ENCODE data around the gene TREM1. TPM values are rescaled to one million over a fixed set of nuclear protein-coding genes. Genes with fewer than 3 reads are reported as not detected.
A peak's percentile ranks its signal among the peaks of the same experiment; 100 is the strongest.
"Not testable (repeated sequence)": the region's sequence is repeated elsewhere in the genome, so short reads cannot be mapped to it uniquely, and the experiment has no call there.

TREM1 gene
- total RNA-seq, 1 donor from 2014 or later: not detected

DNA sequence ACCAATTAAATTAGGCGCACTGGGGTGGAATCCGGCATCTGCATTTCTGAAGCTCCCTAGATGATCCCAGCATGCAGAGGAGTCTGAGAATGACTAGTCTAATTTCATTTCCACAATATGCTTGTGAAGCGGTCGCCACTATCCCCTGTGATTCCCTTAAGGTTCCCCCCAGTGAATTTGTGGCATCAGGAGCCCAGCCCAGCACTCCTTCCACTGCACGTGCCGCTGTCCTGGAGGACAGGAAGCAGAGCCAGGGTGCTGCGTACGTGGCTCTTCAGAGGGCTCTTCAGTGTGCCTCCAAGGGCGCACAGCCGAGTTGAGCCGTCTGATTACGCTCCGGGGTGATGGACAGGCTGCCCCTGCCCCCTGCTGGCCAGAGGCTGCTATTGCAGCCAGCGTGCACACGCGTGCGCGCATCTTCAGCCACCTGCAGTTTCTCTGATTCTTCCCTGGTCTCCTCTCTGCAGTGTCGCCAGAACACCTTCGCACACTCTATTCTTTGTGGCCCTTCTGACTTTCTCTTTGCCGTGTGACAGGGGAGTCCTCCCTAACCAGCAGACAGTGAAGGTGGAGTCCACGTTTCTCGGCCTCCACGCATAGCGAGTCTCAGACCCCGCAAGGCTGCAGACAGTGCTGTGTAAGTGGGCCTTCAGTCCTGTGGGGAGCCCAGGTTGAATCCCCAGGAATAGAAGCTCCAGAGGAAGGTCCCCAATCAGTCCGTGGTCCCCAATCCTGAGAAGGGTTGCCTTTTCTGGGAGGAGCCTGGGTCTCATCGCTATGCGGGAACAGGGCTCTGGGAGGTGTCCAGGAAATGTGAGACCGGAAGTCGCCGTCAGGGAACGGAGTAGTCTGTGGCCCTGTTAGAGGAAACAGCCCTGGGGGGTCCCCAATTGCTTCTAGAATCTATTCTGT lies 32.4 kb upstream of the TREM1 start:
- Mint-ChIP-seq H3K9me3 (no peaks in the 10 kb centered on the region), H3K27ac (peak overlapping the region; percentile 79), H3K27me3 (ENCODE audit: insufficient read depth) (peaks cover 27% of the 10 kb centered on the region), H3K36me3 (ENCODE audit: low read depth) (no peaks in the 10 kb centered on the region), H3K4me3 (peak overlapping the region; percentile 56), H3K4me1 (ENCODE audit: low read depth) (peaks cover 23% of the 10 kb centered on the region)
- intact Hi-C loops (cut with micrococcal nuclease): loop anchor here (1.0 to 2.0 kb wide), 6 partner anchors 13 to 313 kb away; partner anchors contain the start of genes NFYA and OARD1
- DNase-seq (ENCODE audit: low spot score): peak; percentile 78

DNA sequence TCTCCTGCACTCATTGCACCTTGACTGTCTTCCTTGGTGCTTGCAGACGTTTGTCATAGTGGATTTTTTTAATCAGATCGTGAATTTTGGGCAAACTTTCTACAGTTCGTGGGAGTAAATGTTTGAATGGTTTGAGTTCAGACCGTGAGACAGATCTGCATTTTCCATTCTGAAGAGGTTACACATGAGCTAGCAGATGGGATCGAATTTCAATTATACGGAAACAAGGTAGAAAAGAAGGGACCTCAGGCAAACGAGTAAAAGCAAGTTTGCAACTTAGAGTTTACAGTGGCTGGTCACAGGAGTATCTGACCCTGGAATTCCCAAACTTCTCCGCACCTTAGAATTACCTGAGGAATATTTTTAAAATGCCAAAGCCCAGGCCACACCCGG lies 31.8 kb upstream of the TREM1 start:
- no peak for DNase-seq (ENCODE audit: low spot score)
- Mint-ChIP-seq H3K4me3 (no peak overlapping the region), H3K9me3 (no peaks in the 10 kb centered on the region), H3K4me1 (ENCODE audit: low read depth) (peaks cover 23% of the 10 kb centered on the region), H3K27ac (peak overlapping the region; percentile 79), H3K27me3 (ENCODE audit: insufficient read depth) (peaks cover 31% of the 10 kb centered on the region), H3K36me3 (ENCODE audit: low read depth) (no peaks in the 10 kb centered on the region)
- intact Hi-C loops (cut with micrococcal nuclease): loop anchor here (1.0 to 2.0 kb wide), 6 partner anchors 12 to 312 kb away; partner anchors contain the start of genes NFYA and OARD1

- no peaks in the 10 kb centered on the region for H3K9me3 Mint-ChIP-seq
- no peak overlapping the region for H3K27ac Mint-ChIP-seq
- no peak for DNase-seq (ENCODE audit: low spot score)
- peaks cover 23% of the 10 kb centered on the region for H3K4me1 Mint-ChIP-seq (ENCODE audit: low read depth)
- intact Hi-C loops (cut with micrococcal nuclease): no loop called here
- H3K36me3 Mint-ChIP-seq (ENCODE audit: low read depth): no peaks in the 10 kb centered on the region
- H3K4me3 Mint-ChIP-seq: no peak overlapping the region
- peaks cover 43% of the 10 kb centered on the region for H3K27me3 Mint-ChIP-seq (ENCODE audit: insufficient read depth)
Observed at GRCh38 chr6:41315943-41316620, 29.6 kb upstream of the TREM1 start.

DNA sequence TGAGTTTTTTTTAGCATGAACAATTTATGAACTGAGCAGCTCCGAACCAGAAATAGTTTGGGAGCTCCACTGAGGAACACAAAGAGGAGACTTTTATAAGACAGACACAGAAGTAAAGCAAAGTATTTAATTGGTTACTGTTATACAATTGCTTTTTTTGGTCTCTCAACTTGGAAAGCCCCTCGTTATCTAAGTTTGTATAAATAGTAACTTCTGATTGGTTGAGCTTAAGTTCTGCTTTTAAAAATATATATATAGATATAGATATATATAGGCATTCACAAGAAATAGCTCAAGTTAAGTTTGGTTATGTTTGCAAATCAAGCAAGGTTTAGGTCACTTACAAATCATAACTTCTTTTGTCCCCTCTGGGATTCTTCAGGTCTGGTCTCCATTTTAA lies 28.7 kb upstream of the TREM1 start:
- Mint-ChIP-seq H3K27ac (no peak overlapping the region), H3K36me3 (ENCODE audit: low read depth) (no peaks in the 10 kb centered on the region), H3K27me3 (ENCODE audit: insufficient read depth) (peaks cover 43% of the 10 kb centered on the region), H3K9me3 (no peaks in the 10 kb centered on the region), H3K4me3 (no peak overlapping the region), H3K4me1 (ENCODE audit: low read depth) (peaks cover 22% of the 10 kb centered on the region)
- no peak for DNase-seq (ENCODE audit: low spot score)
- intact Hi-C loops (cut with micrococcal nuclease): no loop called here

DNA sequence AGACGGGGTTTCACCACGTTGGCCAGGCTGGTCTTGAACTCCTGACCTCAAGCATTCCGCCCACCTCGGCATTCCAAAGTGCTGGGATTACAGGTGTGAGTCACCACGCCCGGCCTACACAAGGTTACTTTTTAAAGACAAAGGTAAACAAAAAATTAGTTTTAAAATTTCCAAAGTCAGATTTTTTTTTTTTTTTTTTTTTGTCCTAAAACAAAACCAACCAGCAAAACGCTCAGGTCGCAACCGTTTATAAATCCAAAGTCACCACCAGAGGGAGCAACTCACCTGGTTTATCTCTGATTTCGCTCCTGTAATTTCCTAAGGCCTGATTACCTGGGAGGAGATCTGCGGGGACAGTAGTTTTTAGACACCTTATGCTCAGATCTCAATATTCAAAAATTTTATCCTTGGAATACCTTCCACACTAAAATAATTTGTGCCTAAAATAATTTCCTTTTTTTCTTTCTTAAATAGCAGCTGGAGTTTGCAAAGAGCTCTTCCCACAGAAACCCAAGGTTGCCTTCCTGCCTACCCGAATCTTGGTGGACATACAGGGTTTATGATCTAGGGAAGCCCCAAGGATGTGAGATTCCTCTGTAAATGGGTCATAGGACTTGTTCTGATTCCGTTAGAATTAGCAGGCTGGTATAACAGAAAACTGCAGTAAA lies 19.8 kb upstream of the TREM1 start:
- peak; percentile 25 for DNase-seq (ENCODE audit: low spot score)
- peaks cover 2% of the 10 kb centered on the region for H3K36me3 Mint-ChIP-seq (ENCODE audit: low read depth)
- no peak overlapping the region for H3K4me3 Mint-ChIP-seq
- H3K9me3 Mint-ChIP-seq: peaks cover 13% of the 10 kb centered on the region
- peaks cover 17% of the 10 kb centered on the region for H3K27me3 Mint-ChIP-seq (ENCODE audit: insufficient read depth)
- H3K27ac Mint-ChIP-seq: no peak overlapping the region
- intact Hi-C loops (cut with micrococcal nuclease): loop anchor here (1.0 to 5.0 kb wide), 3 partner anchors 12 to 376 kb away; no protein-coding TSS in a partner anchor
- peaks cover 15% of the 10 kb centered on the region for H3K4me1 Mint-ChIP-seq (ENCODE audit: low read depth)

DNA sequence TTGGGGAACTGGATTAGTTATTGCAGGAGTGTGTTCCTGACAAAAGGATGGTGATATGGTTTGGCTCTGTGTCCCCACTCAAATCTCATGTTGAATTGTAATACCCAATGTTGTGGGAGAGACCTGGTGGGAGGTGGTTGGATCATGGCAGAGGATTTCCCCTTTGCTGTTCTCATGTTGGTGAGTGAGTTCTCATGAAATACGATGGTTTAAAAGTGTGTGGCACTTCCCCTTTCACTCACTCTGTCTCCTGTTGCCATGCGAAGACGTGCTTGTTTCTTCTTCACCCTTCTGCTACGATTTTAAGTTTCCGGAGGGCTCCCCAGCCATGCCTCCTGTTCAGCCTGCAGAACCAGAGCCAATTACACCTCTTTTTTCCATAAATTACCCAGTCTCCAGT lies 16.2 kb upstream of the TREM1 start:
- H3K4me3 Mint-ChIP-seq: no peak overlapping the region
- DNase-seq (ENCODE audit: low spot score): no peak
- intact Hi-C loops (cut with micrococcal nuclease): no loop called here
- H3K36me3 Mint-ChIP-seq (ENCODE audit: low read depth): peaks cover 7% of the 10 kb centered on the region
- H3K4me1 Mint-ChIP-seq (ENCODE audit: low read depth): peaks cover 44% of the 10 kb centered on the region
- H3K27me3 Mint-ChIP-seq (ENCODE audit: insufficient read depth): peaks cover 16% of the 10 kb centered on the region
- peaks cover 40% of the 10 kb centered on the region for H3K9me3 Mint-ChIP-seq
- no peak overlapping the region for H3K27ac Mint-ChIP-seq

DNA sequence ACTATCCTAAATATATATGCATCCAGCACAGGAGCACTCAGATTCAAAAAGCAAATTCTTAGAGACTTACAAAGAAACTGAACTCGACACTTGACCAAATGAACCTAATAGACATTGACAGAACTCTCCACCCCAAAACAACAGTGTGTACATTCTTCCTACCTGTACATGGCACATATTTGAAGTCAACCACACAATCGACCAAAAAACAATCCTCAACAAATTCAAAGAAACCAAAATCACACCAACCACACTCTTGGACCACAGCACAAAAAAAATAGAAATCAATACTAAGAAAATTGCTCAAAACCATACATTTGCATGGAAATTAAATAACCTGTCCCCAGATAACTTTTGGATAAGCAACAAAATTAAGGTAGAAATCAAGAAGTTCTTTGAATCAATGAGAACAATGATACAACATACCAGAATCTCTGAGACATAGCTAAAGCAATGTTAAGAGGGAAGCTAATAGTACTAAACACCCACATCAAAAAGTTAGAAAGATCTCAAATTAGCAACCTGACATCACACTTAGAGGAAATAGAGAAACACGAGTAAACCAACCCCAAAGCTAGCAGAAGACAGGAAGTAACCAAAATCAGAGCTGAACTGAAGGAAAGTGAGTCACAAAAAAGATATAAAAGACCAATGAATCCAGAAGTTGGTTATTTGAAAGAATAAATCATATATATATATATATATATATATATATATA lies 12.5 kb upstream of the TREM1 start:
- Mint-ChIP-seq H3K9me3 (peaks cover 58% of the 10 kb centered on the region), H3K36me3 (ENCODE audit: low read depth) (peaks cover 12% of the 10 kb centered on the region), H3K27ac (peak overlapping the region; percentile 73), H3K4me3 (peak overlapping the region; percentile 62), H3K27me3 (ENCODE audit: insufficient read depth) (peaks cover 6% of the 10 kb centered on the region), H3K4me1 (ENCODE audit: low read depth) (peaks cover 58% of the 10 kb centered on the region)
- DNase-seq (ENCODE audit: low spot score): no peak
- intact Hi-C loops (cut with micrococcal nuclease): loop anchor here (1.0 kb wide), 1 partner anchor 35 kb away; no protein-coding TSS in a partner anchor

GRCh38 chr6:41297248-41297647 lies 10.8 kb upstream of the TREM1 start:
- H3K27me3 Mint-ChIP-seq (ENCODE audit: insufficient read depth); DNase-seq (ENCODE audit: low spot score); intact Hi-C loops (cut with micrococcal nuclease); H3K4me3 Mint-ChIP-seq; H3K27ac Mint-ChIP-seq: not testable (repeated sequence)
- peaks cover 52% of the 10 kb centered on the region for H3K9me3 Mint-ChIP-seq
- peaks cover 10% of the 10 kb centered on the region for H3K36me3 Mint-ChIP-seq (ENCODE audit: low read depth)
- H3K4me1 Mint-ChIP-seq (ENCODE audit: low read depth): peaks cover 51% of the 10 kb centered on the region

GRCh38 chr6:41294214-41294872 lies 7.9 kb upstream of the TREM1 start:
- Mint-ChIP-seq H3K27me3 (ENCODE audit: insufficient read depth) (no peaks in the 10 kb centered on the region), H3K4me3 (no peak overlapping the region)
- no peak for DNase-seq (ENCODE audit: low spot score)

DNA sequence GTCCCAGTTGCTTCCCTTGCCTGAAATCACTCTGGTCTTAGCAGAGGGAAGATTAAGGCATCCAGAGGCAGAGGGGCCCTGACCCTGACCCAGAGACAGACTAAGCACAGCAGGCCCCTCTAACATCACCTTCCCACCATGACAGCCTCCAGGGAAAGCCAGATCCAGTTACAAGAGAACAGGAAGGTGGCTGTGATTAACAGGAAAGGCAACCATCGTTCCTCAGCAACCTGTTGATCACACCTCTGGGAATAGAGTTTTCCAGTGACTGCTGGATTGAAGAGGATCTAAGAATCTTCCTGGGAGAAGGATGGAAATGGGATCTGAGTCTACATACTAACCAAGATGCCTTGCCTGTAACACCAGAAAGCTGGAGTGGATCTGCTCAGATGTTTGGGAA lies 5.2 kb upstream of the TREM1 start:
- H3K27me3 Mint-ChIP-seq (ENCODE audit: insufficient read depth): peaks cover 6% of the 10 kb centered on the region
- no peak overlapping the region for H3K27ac Mint-ChIP-seq
- peaks cover 13% of the 10 kb centered on the region for H3K4me1 Mint-ChIP-seq (ENCODE audit: low read depth)
- H3K9me3 Mint-ChIP-seq: peaks cover 9% of the 10 kb centered on the region
- DNase-seq (ENCODE audit: low spot score): no peak
- intact Hi-C loops (cut with micrococcal nuclease): no loop called here
- no peaks in the 10 kb centered on the region for H3K36me3 Mint-ChIP-seq (ENCODE audit: low read depth)
- H3K4me3 Mint-ChIP-seq: no peak overlapping the region

More at GRCh38 chr6:41294214-41294872, 7.9 kb upstream of the TREM1 start:
- peaks cover 32% of the 10 kb centered on the region for H3K9me3 Mint-ChIP-seq
- no peak overlapping the region for H3K27ac Mint-ChIP-seq
- peaks cover 9% of the 10 kb centered on the region for H3K36me3 Mint-ChIP-seq (ENCODE audit: low read depth)
- intact Hi-C loops (cut with micrococcal nuclease): no loop called here
- H3K4me1 Mint-ChIP-seq (ENCODE audit: low read depth): peaks cover 39% of the 10 kb centered on the region

DNA sequence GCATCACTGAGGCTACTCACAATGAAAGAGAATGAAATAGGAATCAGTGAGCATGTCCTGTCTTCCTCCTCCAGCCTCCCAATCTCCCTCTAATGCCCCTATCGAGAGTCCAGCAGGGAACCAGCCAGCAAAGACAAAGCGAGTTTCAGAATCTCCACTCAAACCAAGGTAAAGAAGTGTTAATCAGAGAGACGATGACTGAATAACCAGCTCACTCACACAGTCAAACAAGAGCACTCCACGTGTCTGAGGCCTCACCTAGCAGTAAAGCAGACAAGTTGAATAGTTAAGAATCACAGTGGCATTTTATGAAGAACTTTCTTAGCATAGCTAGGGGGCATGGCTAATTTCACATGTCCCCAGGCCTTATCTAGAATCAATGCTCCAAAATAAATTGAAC lies 3.3 kb upstream of the TREM1 start:
- Mint-ChIP-seq H3K9me3 (no peaks in the 10 kb centered on the region), H3K4me3 (no peak overlapping the region), H3K4me1 (ENCODE audit: low read depth) (peaks cover 9% of the 10 kb centered on the region), H3K27me3 (ENCODE audit: insufficient read depth) (peaks cover 14% of the 10 kb centered on the region), H3K36me3 (ENCODE audit: low read depth) (peaks cover 4% of the 10 kb centered on the region), H3K27ac (no peak overlapping the region)
- no peak for DNase-seq (ENCODE audit: low spot score)
- intact Hi-C loops (cut with micrococcal nuclease): no loop called here

DNA sequence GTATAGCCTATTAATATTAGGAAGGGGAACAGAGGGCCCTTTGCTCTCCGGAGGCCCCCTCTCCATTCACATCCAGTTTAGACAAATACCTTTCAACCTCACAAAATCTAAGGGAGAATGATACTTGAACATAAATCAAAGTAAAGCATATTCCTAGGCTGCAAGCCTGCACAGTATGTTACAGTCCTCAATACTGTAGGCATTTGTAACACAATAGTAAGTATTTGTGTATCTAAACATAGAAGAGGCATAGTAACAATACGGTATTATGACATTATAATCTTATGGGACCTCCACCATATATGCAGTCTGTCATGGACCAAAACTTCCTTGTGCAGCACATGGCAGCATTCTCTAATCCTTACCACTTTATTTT lies 2.3 kb upstream of the TREM1 start:
- H3K9me3 Mint-ChIP-seq: no peaks in the 10 kb centered on the region

More for the DNA sequence above, 2.3 kb upstream of the TREM1 start:
- Mint-ChIP-seq H3K36me3 (ENCODE audit: low read depth) (peaks cover 4% of the 10 kb centered on the region), H3K27me3 (ENCODE audit: insufficient read depth) (peaks cover 14% of the 10 kb centered on the region), H3K4me1 (ENCODE audit: low read depth) (peaks cover 8% of the 10 kb centered on the region), H3K27ac (no peak overlapping the region), H3K4me3 (no peak overlapping the region)
- no peak for DNase-seq (ENCODE audit: low spot score)
- intact Hi-C loops (cut with micrococcal nuclease): no loop called here

Measured in activated T-helper 1 cell treated with anti-CD3 and anti-CD28 coated beads, Interleukin-12 subunit alpha, Interleukin-12 subunit beta, Interleukin-2, Interleukin-4 antibody, amounts not matched to agents 30 ng/mL and 10 ng/mL and 1 ng/mL, durations not matched to agents 14 hours and 24 hours and 36 hours (primary cell).